ENCODE results near the gene SMARCB1.
A peak's percentile ranks its signal among the peaks of the same experiment; 100 is the strongest.

SMARCB1 gene

DNA sequence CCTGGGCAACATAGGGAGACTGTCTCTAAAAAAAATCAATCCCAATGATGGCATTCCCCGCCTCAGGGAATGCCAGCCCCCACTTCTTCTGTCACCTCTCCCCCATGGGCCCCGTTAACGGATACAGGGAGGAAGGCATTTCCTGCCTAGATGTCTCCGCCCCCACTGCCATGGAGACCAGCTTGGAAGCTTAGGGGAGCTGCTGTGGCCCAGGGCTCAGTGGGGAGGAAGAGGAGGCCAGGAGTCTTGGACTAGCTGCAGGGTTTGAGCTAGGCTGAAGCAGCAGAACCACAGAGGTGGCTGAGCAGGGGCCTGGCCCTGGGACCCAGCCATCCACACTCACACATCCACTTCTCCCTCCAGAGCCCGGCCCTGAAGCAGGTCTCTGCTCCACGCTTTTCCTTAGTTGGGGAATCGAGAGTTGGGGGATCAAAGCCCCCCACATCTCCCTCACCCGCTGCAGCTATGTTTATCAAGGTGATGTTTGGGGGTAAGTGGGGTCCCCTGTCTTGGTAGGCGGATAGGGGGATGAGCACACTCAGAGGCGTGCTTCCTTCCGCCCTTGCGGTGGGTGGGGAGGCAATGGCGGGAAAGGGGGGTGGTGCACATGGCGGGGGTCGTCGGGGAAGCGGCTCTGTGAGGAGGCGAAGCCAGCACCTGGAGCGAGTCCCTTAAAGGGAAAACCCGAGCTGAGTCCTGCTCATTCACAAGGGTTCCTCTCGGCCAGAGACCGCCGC lies 23.8 kb upstream of the SMARCB1 start, which contains the start of gene C22orf15:
C22orf15 (plus strand) TSS at position 149 of the 737 bp plus-strand sequence; CDS start at position 466, 317 bp downstream.
- DNase-seq = no peak

GRCh38 chr22:23763579-23763945 lies 23.2 kb upstream of the SMARCB1 start:
- DNase-seq = no peak

DNA sequence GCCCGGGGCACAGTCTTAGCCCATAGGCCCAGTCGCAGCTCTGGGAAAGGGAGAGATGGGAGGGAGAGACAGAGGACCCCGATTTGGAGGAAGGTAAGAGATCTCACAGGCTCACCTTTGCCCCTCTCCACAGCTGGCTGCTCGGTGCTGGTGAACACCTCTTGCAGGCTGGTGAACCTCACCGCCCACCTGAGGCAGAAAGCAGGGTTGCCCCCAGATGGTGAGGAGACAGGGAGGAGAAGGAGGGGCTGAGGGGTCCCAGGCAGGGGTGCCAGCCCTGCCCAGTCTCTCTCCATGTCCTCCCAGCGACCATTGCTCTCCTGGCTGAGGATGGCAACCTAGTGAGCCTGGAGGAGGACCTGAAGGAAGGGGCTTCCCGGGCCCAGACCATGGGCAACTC lies 22.8 kb upstream of the SMARCB1 start:
- no peak for DNase-seq

DNA sequence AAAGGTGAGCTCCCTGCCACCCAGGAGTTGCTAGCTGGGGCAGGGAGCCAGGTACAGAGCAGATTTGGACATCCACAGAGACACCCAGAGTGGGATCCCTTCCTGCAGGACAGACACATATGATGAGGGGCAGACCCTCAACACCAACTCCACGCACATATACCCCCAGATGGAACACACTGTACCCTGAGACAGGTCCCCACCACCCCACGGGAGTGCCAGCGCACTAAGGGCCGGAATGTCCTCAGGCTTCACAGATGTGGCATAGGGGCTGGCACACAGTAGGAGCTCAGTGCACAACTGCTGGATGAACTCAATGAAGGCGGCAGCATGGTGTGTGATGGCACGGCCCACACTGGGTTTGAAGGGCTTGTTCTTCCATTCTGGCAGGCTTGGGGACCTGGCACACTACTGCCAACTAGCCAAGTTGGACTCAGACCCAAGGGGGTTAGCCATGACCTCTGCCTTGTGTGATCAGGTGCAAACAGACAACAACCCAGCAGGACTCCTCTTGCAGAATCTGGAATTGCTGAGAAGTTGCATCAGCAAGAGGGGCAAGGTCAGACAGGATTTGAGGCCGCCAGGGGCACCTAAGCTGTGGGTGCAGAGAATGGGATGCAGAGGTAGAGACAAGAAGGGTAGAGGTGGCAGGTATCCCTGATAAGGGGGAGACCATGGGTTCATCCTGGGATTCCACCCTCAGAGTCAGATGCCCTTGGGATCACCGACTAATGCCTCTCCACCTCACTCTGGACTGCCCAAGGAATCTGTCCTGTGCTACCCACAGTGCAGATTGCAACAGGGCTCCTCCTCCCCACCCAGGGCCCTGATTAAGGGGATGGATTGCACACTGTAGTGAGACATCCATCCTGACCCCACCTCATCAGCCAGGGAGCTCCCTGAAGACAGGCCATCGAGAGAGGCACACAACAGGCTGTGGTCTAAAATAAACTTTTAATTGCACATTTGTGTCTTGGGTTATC lies 21.6 kb upstream of the SMARCB1 start:
- no peak for DNase-seq

DNA sequence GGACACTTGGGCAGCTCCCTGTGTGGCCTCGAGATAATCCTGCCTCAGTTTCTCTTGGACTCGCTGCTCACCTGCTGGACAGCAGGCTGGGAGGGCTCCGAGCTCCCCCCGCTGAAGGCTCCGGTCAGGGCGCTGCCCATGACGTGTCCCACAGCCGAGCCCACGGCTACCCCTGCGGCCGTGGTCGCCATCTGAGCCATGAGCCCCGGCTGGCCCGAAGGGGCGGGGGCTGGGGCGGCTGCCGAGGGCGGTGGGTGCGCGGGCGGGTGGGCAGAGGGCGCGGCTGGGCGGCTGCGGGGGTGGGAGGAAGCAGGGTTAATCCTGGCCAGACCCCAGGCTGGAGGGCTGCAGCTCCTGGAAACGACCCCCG lies 19.5 kb upstream of the SMARCB1 start:
- DNase-seq = no peak

- DNase-seq = peak; percentile 73 to 80
Observed at GRCh38 chr22:23767673-23768548, 18.9 kb upstream of the SMARCB1 start, which contains the start of gene CHCHD10. TSS of gene CHCHD10 (minus strand) at chr22:23767972. CDS start at chr22:23767874, 98 bp downstream.

DNA sequence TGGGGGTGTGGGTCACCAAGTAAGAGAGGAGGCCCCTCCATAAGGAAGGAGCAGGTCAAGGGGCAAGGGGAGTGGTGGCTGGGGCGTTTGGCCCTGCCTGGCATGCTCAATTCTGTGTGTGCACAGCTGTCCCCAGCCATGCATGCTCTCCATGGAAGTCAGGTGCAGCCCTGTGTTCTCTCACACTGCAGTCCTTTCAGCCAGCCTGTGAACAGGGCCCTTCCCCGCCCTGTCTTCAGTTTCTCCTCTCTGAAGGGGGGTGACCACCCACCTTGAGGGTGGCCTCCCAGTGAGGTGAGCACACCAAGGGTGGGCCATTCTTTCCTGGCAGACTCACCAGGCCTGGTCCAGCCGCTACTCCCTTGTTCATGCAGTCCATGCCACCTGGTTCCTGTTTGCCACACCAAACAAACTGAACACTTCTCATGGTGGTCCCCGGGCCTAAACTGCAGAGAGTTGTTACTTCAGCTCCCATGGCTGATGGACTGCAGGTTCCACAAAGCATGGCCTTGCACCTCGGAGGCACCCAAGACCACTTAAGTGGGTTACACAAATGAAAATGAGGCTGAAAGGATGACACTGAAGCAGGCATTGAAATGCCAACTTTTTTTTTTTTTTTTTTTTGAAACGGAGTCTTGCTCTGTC lies 17.3 kb upstream of the SMARCB1 start:
- DNase-seq = no peak

DNA sequence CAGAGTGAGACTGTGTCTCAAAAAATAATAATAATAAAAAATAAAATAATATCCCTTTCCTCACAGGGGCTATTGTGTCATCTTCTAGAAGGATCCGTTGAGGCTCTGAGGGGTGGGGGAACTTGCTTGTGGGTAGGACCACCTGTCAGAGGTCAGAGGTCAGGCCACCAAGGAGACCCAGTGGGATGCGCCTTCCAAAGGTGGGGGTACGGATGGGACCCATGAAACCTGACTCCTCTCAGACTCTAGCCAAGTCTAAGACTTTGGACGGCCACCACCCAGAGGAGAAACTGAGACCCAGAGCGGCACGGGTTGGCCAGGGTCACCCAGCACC lies 14.5 kb upstream of the SMARCB1 start:
- no peak for DNase-seq

GRCh38 chr22:23772649-23773473 lies 13.9 kb upstream of the SMARCB1 start, which contains the start of gene MMP11:
TSS of gene MMP11 (plus strand) at chr22:23772849. CDS start at chr22:23772871, 22 bp downstream.
- peak in 1 of 2 experiments; percentile 47 for DNase-seq

DNA sequence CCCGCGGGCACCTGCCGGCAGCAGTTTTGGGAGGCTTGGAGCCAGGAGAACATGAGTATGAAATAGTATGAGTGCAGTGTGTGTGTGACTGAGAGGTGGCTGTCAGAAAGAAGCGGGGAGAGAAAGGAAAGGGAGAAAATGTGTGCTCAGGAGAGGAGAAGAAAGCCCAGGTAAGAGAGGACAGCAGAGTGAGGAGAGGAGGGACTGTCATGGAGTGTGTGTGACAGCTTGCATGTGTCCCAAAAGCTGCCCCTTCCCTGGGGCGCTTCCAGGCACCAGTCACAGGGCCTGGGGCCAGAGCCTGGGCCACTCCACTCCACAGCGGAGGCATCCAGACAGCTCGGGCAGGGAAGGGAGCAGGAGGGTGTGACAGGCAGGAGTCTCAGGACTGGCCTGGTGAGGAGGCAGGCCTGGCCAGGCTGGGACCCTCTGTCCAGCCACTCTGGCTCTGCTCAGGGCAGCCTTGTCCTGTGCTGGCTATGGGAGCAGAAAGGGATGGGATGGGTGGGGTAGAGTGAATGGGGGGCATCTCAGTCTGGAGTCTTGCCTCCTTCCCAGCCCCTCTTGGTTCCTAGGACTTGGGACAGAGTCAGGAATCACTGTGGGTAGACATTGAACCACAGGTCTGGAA lies 13.2 kb upstream of the SMARCB1 start:
- no peak for DNase-seq

DNA sequence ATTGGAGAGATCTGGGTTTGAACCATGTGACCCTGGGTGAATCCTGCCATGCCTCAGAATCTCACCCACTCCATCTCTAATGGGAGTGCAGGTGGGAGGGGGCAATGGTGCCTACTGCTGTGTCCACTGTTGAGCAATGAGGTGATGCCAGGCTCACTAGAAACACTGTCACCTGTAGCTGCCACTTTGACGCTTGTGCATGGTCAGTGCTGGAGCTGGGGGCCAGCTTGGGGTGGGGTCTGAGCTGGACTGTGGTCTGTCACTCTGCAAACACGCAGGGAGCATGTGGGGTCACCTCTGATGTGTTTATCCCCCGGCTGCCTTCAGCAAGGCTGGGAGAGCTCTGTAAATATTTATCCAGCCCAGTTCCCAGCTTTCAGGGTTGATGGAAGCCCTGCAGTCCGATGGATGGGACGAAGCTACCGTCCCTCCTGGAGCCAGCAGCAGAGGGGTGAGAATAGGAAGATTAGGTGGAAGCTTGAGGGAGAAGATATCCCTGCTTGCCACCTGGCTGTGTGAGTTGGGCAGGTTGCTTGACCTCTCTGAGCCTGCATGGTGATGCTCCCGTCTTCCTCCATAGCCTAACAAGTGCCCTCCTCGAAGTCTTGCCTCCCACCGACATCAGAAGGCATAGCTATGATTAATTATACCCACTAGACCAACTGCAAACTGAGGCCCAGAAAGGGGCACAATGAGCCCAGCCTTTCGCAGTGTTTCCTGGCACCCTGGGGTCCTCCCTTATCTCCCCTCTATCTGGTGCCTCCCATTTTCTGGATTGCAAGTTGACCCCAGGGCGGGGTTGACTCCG lies 12.4 kb upstream of the SMARCB1 start:
- DNase-seq = no peak

DNA sequence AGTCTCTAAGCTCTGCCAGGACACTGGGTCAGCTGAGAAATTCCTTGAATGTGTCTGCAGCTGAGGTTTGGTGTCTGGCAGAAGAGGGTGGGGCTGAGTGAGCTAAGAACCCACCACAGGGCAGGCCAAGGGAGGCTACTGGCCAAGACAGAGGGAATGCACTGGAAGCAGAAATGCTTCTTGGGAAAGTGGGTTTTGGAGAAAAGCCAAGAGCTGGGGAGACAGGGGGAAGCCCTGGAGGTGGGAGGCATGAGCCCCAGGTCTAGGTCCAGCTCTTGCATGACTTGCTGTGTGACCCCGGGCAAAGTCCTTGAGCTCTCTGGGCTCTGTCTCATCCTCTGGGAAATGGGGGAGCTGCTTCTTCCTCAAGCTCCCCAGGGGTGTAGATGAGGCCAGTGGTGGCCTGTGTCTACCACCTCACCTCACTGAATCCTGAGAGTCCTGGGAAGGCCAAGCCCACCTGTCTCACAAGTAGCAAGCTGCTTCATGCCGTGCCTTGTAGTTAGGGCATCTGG lies 11.8 kb upstream of the SMARCB1 start:
- DNase-seq = no peak

GRCh38 chr22:23775779-23776375 lies 10.9 kb upstream of the SMARCB1 start:
- no peak for DNase-seq

GRCh38 chr22:23777776-23778576 lies 8.8 kb upstream of the SMARCB1 start:
- DNase-seq = no peak

DNA sequence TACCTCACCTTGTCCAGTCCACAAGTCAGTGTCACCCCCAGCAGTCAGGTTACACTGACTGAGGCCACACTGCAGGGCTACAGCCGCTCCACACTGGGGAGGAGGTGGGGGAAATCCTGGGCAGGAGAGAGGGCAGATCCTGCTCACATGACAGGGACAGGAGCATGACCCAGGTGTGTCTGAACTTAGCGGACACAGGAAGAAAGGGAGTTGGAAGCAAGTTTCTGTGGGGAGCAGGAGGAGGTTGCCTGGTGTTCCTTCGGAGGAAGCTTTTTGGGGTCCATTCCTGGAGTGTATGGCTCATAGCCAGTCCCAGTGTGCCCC lies 8.2 kb upstream of the SMARCB1 start:
- DNase-seq = no peak

- DNase-seq = no peak
Observed at GRCh38 chr22:23779083-23779482, 7.7 kb upstream of the SMARCB1 start.

GRCh38 chr22:23779731-23780130 lies 7.0 kb upstream of the SMARCB1 start:
- no peak for DNase-seq

DNA sequence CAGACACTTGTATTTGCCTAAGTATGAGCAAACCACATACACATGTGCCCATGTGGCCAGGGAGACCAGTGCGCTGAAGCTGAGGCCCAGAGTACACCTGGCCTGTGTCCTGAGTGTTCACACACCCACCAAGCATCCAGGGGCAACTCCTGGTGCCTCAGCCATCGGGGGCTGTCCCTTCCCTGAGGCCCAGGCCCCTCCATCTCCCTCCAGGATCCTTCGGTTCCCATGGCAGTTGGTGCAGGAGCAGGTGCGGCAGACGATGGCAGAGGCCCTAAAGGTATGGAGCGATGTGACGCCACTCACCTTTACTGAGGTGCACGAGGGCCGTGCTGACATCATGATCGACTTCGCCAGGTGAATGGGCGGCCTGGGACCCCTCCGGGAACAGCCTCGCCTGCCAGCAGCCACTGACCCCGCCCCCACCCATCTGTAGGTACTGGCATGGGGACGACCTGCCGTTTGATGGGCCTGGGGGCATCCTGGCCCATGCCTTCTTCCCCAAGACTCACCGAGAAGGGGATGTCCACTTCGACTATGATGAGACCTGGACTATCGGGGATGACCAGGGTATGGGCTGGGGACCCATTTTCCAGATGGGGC lies 6.5 kb upstream of the SMARCB1 start:
- DNase-seq = no peak

Measured in NCI-H446 (cell line).